T-helper 17 cell (primary cell): Measurements from ENCODE around the gene CACHD1. TPM values are rescaled to one million over a fixed set of nuclear protein-coding genes. Genes with fewer than 3 reads are reported as not detected.
A peak's percentile ranks its signal among the peaks of the same experiment; 100 is the strongest.

Source experiments
- ATAC-seq: fragments of 150-1000 bp; cut with Tn5 transposase; 2 replicates; pipeline ENCODE4 v1.10.0; 2021; ENCODE audit warnings: mild to moderate bottlenecking, moderate library complexity
- DNase-seq, 3 donors: peaks; one replicate each; pipeline versions ENCODE4 v3.0.0 to v3.0.0-alpha.2; 2020 to 2021
- H3K9me3 ChIP-seq: one replicate; pipeline ENCODE4 v1.7.0; 2013; ENCODE audit warnings: low read length, mild to moderate bottlenecking; ENCODE audit not compliant: control insufficient read depth, poor library complexity, severe bottlenecking
- H3K27ac Mint-ChIP-seq: one replicate; pipeline ENCODE4 v1.8.0; 2022; ENCODE audit warnings: mild to moderate bottlenecking, moderate library complexity, mixed read lengths
- H3K27me3 Mint-ChIP-seq: one replicate; pipeline ENCODE4 v1.8.0; 2022; ENCODE audit warnings: mixed read lengths
- H3K36me3 Mint-ChIP-seq: one replicate; pipeline ENCODE4 v1.8.0; 2022; ENCODE audit warnings: low read depth, mixed read lengths
- H3K4me1 Mint-ChIP-seq: one replicate; pipeline ENCODE4 v1.8.0; 2022; ENCODE audit warnings: mild to moderate bottlenecking, mixed read lengths
- H3K4me3 Mint-ChIP-seq: one replicate; pipeline ENCODE4 v1.8.0; 2022; ENCODE audit warnings: mild to moderate bottlenecking, moderate library complexity, mixed read lengths
- total RNA-seq, 4 donors: library from RNA in 2 of 4; stranded (reverse) in 2 of 4; gene quantifications; one replicate each; pipeline ENCODE4 v1.2.3 and lab custom pipeline; 2022 to 2026

The CACHD1 gene
- total RNA-seq, 2 donors from 2014 or later: 0.05 TPM; not detected in 1

DNA sequence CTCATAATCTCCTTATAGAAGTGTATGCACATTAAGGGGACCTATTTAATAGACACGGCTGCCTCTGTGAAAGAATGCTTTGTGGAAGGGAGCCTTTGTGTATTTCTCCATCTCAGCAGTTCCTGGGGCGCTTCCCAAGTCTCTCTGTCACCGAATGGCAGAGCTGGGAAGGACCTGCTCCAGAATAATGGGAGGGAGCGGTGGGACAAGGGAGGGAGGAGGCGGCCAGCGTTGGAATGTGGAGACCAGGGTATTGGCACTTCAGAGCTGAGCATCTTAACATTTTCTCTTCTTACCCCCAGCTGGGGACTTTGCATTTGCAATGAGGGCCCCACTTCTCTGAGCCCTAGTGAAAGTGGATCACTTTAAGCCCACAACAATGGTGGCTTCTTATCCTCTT lies 23.9 kb downstream of the CACHD1 start:
- DNase-seq: no peak
- Mint-ChIP-seq H3K4me1 (no peaks in the 10 kb centered on the region), H3K4me3 (no peak overlapping the region), H3K36me3 (no peaks in the 10 kb centered on the region), H3K27ac (no peak overlapping the region), H3K27me3 (peaks cover 58% of the 10 kb centered on the region)
- H3K9me3 ChIP-seq: no peaks in the 10 kb centered on the region
- ATAC-seq: no peak

DNA sequence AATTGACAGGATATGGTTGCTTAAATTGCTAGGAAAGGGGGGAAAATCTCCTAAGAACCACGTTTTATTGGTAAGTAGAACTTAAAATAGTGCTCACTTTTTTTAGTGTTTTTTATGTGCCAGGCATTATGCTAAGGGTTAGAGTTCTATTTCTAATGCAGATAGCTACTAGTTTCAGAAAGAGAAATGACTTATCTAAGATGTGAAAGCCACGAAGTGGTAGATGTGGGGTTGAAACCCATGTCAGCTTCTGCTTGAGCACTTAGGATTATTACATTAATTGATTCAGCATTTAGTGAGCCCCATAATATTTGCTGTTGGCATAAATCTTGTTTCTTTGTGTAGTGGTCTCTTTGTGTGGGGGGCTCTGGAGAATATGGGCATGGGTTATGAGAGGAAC lies 24.7 kb downstream of the CACHD1 start:
- H3K4me1 Mint-ChIP-seq: no peaks in the 10 kb centered on the region
- ATAC-seq (no peak), DNase-seq (no peak)
- H3K27ac Mint-ChIP-seq: no peak overlapping the region
- no peaks in the 10 kb centered on the region for H3K9me3 ChIP-seq
- H3K27me3 Mint-ChIP-seq: peaks cover 56% of the 10 kb centered on the region
- H3K4me3 Mint-ChIP-seq: no peak overlapping the region
- H3K36me3 Mint-ChIP-seq: no peaks in the 10 kb centered on the region

DNA sequence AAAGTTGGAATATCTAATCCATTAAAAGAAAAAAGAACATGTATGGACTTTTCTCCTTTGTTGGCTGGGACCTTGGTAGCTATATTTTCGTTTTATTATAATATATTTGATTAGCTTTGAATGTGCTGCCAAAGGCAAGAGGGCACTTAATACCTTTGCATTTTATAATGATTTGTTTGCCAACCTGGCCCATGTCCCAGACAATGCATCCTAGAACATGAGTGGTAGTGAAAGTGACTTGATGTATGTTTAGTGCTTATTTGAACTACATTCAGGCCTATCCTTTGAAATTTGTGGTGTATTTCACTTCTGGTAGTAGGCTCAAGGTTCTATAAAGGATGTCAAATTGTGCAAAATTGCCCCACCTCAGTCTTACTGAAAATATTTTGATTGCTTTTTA lies 25.9 kb downstream of the CACHD1 start:
- Mint-ChIP-seq H3K4me3 (no peak overlapping the region), H3K27ac (no peak overlapping the region), H3K36me3 (no peaks in the 10 kb centered on the region), H3K4me1 (no peaks in the 10 kb centered on the region), H3K27me3 (peaks cover 55% of the 10 kb centered on the region)
- DNase-seq: no peak
- no peak for ATAC-seq
- H3K9me3 ChIP-seq: no peaks in the 10 kb centered on the region

DNA sequence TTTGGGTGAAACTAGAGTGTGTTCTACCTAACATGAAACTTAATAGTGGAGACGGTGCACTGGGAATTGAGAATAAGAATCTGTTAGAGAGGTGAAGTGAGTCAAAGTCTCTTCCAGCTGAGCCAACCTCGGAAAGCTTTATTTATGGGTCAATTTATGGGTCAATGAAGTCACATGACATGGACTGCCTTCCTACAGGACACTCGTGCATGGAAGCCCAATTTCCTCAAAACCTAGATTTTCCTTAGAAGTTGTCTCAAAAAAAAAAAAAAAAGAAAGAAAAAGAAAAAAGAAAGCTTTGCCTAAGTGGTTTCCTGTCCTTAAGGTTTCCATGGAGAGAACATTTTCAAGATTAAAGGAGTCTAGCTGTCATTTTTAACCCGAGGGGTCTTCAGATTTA lies 26.7 kb downstream of the CACHD1 start:
- ATAC-seq (no peak), DNase-seq (no peak)
- no peaks in the 10 kb centered on the region for H3K4me1 Mint-ChIP-seq
- no peak overlapping the region for H3K27ac Mint-ChIP-seq
- H3K27me3 Mint-ChIP-seq: peaks cover 54% of the 10 kb centered on the region
- no peaks in the 10 kb centered on the region for H3K36me3 Mint-ChIP-seq
- no peaks in the 10 kb centered on the region for H3K9me3 ChIP-seq
- H3K4me3 Mint-ChIP-seq: no peak overlapping the region

DNA sequence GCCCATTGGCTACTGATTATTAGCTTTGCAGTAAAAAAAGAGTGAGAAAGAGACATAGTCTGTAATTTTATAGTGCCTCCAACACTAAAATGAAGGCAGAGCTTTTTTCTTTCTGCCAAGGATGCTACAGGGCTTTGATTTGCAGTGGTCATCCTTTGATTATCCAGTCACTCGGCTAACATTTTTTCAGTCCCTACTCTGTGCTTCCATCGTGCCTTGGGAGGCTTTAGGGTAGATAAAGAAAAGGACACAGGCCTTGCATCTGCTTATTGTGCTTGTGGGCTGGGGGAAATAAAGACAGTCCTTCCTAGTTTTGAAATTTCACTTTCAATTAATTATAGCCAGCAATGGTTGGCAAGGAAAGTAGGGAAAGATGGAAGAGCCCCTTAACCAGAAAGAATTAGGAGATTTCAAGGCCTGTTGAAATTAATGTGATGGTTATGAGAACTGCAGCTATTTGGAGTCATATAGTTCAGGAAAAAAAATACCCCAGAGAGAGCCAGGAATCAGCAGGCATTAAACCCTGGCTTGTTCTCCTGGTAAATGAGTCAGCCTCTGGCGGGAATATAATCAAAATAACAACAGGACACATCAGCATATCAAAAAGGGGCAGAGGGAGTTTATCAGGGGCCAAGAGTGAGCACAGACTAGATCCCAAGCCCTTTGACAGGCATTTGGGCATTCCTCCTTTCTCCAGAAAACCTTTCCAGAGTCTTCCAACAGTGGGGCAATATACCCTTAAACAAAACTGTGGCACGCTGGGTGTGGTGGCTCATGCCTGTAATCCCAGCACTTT lies 27.4 kb downstream of the CACHD1 start:
- no peak overlapping the region for H3K4me3 Mint-ChIP-seq
- no peaks in the 10 kb centered on the region for H3K36me3 Mint-ChIP-seq
- DNase-seq: no peak
- no peaks in the 10 kb centered on the region for H3K4me1 Mint-ChIP-seq
- no peaks in the 10 kb centered on the region for H3K9me3 ChIP-seq
- ATAC-seq: no peak
- H3K27me3 Mint-ChIP-seq: peaks cover 61% of the 10 kb centered on the region
- H3K27ac Mint-ChIP-seq: no peak overlapping the region

DNA sequence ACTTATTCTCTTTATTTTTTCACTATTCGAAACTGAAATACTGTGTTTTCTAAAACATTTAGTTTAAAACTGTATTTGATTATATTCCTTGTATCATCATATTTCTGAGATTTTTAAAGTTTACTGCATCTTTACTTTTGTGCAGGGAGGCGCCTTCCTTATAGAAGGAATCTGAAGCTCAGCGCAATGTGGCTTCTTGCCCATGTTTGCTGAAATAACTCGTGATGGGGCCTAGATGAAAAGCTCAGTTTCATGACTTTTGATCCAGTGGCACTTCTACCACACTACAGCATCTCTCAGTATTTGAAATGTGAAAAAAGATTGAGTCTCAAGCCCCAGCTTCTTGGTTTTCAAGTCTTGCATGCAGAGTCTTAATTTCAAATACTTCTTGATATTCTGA lies 28.4 kb downstream of the CACHD1 start:
- no peak for DNase-seq
- H3K27me3 Mint-ChIP-seq: peaks cover 63% of the 10 kb centered on the region
- H3K4me1 Mint-ChIP-seq: no peaks in the 10 kb centered on the region
- no peak overlapping the region for H3K27ac Mint-ChIP-seq
- H3K36me3 Mint-ChIP-seq: no peaks in the 10 kb centered on the region
- H3K9me3 ChIP-seq: no peaks in the 10 kb centered on the region
- no peak overlapping the region for H3K4me3 Mint-ChIP-seq
- ATAC-seq: no peak

DNA sequence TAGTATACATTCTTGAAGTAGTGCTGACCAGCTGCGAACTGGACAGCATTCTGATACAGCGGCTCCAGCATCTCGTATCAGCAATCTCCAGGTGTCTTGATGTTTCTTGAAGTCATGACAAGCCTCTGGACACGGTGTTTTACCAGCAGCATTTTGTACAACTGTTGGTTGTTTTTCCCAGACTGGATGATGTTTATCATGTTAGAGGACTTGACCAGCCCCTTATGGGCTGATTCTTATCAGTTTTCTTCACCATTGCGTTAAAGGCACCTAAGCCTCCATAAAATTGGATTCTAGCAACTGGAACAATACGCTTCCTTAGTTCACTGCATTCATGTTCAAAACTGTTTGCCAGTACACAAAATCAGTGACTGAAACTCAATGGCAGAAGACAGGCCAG lies 29.1 kb downstream of the CACHD1 start:
- Mint-ChIP-seq H3K36me3 (no peaks in the 10 kb centered on the region), H3K4me3 (no peak overlapping the region), H3K4me1 (no peaks in the 10 kb centered on the region), H3K27me3 (peaks cover 58% of the 10 kb centered on the region), H3K27ac (no peak overlapping the region)
- ATAC-seq (no peak), DNase-seq (no peak)
- no peaks in the 10 kb centered on the region for H3K9me3 ChIP-seq

DNA sequence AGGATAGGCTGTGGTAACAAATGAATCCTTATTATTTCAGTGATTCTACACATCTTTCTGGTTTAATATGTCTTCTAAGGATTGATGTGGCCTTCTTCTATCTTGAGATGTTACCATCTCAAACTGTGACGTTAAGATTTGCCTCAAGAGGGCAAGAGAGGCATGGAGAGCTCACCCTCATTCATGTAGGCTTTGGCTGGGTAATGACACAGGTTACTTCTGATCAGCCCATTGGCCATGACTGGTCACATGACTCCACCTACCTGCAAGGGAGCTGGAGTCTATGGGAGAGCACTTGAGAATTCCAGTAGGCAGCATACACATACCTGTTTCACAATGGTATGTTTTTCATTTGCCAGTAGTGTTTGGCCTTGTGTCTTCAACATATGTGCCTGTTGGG lies 30.0 kb downstream of the CACHD1 start:
- peaks cover 48% of the 10 kb centered on the region for H3K27me3 Mint-ChIP-seq
- no peak overlapping the region for H3K4me3 Mint-ChIP-seq
- ATAC-seq: no peak
- peaks cover under 1% of the 10 kb centered on the region for H3K4me1 Mint-ChIP-seq
- H3K9me3 ChIP-seq: no peaks in the 10 kb centered on the region
- no peaks in the 10 kb centered on the region for H3K36me3 Mint-ChIP-seq
- DNase-seq: no peak
- no peak overlapping the region for H3K27ac Mint-ChIP-seq

DNA sequence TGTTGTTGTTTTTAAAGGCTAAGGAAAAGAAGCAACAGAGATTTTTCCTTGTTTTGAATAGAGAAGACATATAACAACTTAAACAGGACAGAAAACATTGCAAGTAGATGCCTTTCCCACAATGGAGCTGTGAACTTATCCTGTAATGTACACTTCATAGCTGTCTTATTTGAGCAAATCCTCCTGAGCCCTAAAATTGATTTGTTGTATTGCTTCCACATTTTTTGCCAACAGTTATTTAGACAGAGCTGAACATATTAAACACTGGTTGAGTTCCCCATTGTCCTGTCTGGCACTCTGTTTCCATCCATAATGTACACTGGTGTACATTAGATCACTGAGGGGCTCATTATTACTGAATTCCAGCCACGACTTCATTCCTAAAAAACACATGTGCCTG lies 32.2 kb downstream of the CACHD1 start:
- DNase-seq: no peak
- no peaks in the 10 kb centered on the region for H3K9me3 ChIP-seq
- ATAC-seq: no peak
- Mint-ChIP-seq H3K4me1 (peaks cover 9% of the 10 kb centered on the region), H3K27ac (no peak overlapping the region), H3K36me3 (no peaks in the 10 kb centered on the region), H3K4me3 (no peak overlapping the region), H3K27me3 (peaks cover 46% of the 10 kb centered on the region)

DNA sequence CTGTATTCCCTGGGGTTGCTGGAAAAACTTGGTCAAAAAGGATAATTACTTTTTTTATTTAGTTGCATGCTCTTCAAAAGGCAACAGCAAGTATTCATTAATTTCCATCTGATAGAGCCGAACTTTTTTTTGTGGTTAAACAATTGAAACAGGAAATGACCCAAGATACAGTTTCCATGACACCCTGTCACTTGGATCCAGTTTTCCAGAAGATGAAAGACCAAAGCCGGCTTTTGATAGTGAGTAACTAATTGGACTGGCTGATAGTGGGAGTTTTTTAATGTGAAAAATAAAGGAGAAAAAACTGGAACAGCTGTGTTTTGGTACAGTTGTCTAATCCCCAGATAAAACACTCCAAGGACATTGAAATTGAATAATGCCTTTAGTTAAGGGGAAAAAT lies 33.0 kb downstream of the CACHD1 start:
- Mint-ChIP-seq H3K36me3 (no peaks in the 10 kb centered on the region), H3K27me3 (peaks cover 52% of the 10 kb centered on the region), H3K4me1 (peaks cover 9% of the 10 kb centered on the region), H3K27ac (no peak overlapping the region), H3K4me3 (no peak overlapping the region)
- no peaks in the 10 kb centered on the region for H3K9me3 ChIP-seq
- no peak for DNase-seq
- ATAC-seq: no peak

DNA sequence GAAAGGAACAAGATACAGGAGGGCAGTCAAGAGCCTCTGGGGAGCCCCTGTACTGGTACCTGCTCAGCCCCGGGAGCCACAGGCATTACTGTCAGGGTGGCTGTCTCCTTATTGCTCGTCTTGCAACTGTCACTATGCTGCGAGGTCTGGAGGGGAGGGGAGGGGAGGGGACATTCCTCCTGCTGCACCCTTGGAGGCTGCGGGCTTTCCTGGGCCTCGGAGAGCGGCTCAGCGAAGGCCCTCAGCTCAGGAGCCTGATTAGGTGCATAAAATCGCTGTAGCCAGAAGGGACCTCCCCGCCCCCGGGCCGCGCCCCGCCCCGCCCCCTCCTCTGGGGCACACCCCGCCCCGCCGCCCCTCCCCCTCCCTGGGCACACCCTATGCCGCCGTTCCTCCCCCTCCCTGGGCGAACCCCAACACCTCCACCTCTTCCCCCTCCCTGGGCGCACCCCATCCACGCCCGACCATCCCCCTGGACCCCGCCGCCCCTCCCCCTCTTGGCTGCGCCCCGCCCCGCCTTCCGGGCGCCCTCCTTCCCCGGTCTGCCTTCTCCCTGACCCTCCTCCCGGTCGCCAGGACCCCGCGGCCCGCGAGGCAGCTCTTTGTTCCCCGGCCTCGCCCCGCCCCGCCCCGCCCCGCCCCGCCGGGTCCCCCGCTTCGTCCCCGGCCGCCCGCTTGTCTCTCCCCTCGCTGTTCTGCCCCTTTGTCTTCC lies 35.5 kb downstream of the CACHD1 start:
- no peaks in the 10 kb centered on the region for H3K9me3 ChIP-seq
- Mint-ChIP-seq H3K27me3 (peaks cover 37% of the 10 kb centered on the region), H3K36me3 (no peaks in the 10 kb centered on the region), H3K27ac (peak overlapping the region; percentile 65), H3K4me1 (peaks cover 9% of the 10 kb centered on the region), H3K4me3 (peak overlapping the region; percentile 94)
- ATAC-seq (peak; percentile 69), DNase-seq (peak in 2 of 3 donors; percentile 9 to 18)

DNA sequence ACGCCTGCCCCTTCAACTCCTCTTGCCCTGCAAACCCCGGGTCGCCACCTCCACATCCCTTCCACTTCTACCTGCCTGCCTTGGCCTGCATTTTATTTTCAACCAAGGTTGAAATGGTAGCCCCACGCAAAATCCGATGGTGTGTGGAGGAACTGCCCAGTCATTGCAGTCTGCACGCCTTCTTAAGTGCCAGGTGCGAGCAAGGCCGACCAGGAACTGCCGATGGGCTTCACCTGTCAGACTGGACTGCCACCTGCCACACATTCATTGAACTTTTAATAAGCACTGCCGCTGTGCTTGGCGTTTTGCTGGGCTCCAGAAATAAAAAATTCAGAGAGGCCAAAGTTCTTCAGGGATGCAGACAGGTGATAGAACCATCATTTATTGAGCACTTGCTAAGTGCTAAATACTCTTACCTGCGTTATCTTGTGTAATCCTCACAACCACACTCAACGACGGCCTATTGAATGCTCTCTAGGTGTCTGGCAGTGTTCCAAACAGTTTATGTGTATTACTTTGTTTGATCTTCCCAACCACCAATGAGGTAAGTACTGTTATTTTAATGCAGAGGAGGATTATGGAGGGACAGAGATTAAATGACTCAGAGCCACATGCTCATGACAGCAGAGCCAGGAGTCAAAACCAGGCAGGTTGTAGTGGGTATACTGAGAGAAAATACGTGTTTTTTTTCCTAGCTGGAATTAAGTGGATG lies 36.2 kb downstream of the CACHD1 start:
- ATAC-seq: peak; percentile 43
- H3K27ac Mint-ChIP-seq: peak overlapping the region; percentile 65
- H3K27me3 Mint-ChIP-seq: peaks cover 43% of the 10 kb centered on the region
- no peaks in the 10 kb centered on the region for H3K36me3 Mint-ChIP-seq
- DNase-seq: no peak
- peaks cover 14% of the 10 kb centered on the region for H3K4me1 Mint-ChIP-seq
- peak overlapping the region; percentile 94 for H3K4me3 Mint-ChIP-seq
- H3K9me3 ChIP-seq: no peaks in the 10 kb centered on the region

DNA sequence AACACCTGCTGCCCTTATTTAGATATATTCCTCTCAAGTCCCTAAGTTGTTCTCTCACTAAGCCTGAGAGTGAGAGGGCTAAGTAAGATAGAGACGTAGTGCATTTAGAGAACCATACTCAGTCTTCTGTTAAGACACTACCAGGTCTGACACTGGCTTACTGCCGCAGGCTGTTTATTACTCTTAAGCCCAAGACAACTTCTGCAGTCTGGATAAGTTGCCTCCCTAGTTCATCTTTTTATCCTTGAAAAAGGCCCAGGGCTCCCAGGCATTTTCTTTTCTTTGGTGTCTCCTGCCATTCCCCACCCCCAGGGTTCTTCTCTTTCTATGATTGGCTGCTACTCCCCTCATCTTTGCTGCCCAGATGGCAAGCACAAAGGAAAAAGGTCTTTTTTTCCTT lies 38.7 kb downstream of the CACHD1 start:
- H3K9me3 ChIP-seq: no peaks in the 10 kb centered on the region
- H3K27ac Mint-ChIP-seq: no peak overlapping the region
- DNase-seq: no peak
- no peaks in the 10 kb centered on the region for H3K36me3 Mint-ChIP-seq
- H3K27me3 Mint-ChIP-seq: peaks cover 24% of the 10 kb centered on the region
- H3K4me1 Mint-ChIP-seq: peaks cover 14% of the 10 kb centered on the region
- H3K4me3 Mint-ChIP-seq: no peak overlapping the region
- ATAC-seq: no peak
